Measurements from ENCODE around the gene ATP7A.
"Not testable (repeated sequence)": the region's sequence is repeated elsewhere in the genome, so short reads cannot be mapped to it uniquely, and the experiment has no call there.

The ATP7A gene

GRCh38 chrX:78042601-78043000, 132.1 kb downstream of the ATP7A start:
- no peak for DNase-seq

- DNase-seq, result no peak
These were observed 135.9 kb downstream of the ATP7A start for GRCh38 chrX:78046362-78046761.

- no peak for DNase-seq
These were observed 137.6 kb downstream of the ATP7A start for GRCh38 chrX:78048052-78048451.

- no peak for DNase-seq
These were observed 153.2 kb downstream of the ATP7A start for GRCh38 chrX:78063687-78064086.

GRCh38 chrX:78064152-78064551, 153.7 kb downstream of the ATP7A start:
- DNase-seq, result no peak

- DNase-seq, result not testable (repeated sequence)
These were observed 154.5 kb downstream of the ATP7A start for GRCh38 chrX:78064698-78065601.

GRCh38 chrX:78066110-78066509, 155.6 kb downstream of the ATP7A start:
- no peak for DNase-seq

GRCh38 chrX:78071331-78071730, 160.8 kb downstream of the ATP7A start:
- DNase-seq, result no peak

GRCh38 chrX:78073147-78074077, 162.9 kb downstream of the ATP7A start:
- not testable (repeated sequence) for DNase-seq

- DNase-seq, result no peak
These were observed 163.6 kb downstream of the ATP7A start for GRCh38 chrX:78074088-78074487.

- no peak for DNase-seq
These were observed 165.4 kb downstream of the ATP7A start for GRCh38 chrX:78075787-78076389.

GRCh38 chrX:78081413-78081812, 170.9 kb downstream of the ATP7A start:
- DNase-seq, result not testable (repeated sequence)

GRCh38 chrX:78092296-78092695, 181.8 kb downstream of the ATP7A start:
- DNase-seq, result no peak

GRCh38 chrX:78098108-78098507, 187.6 kb downstream of the ATP7A start:
- DNase-seq, result no peak
